ENCODE results near the gene GINS1.

Gene GINS1

GRCh38 chr20:25485872-25486271, 78.4 kb downstream of the GINS1 start:
- H3K4me3 ChIP-seq (ENCODE audit: low read depth in 1 of 2, low read length in 1 of 2): no peak overlapping the region
- H3K36me3 ChIP-seq: no peaks in the 10 kb centered on the region
- H3K27ac ChIP-seq: no peak overlapping the region
- TF ChIP-seq CTCF (IDR thresholded peaks at IDR 0.05): no peak
- peaks cover 33% of the 10 kb centered on the region for H3K27me3 ChIP-seq
- H3K9me3 ChIP-seq: no peaks in the 10 kb centered on the region
- no peaks in the 10 kb centered on the region for H3K4me1 ChIP-seq (ENCODE audit: control insufficient read depth in 1 of 2, insufficient read depth in 1 of 2, low read depth in 1 of 2, low read length in 1 of 2)

- Histone ChIP-seq H3K36me3 (no peaks in the 10 kb centered on the region), H3K9me3 (no peaks in the 10 kb centered on the region), H3K4me3 (ENCODE audit: low read depth in 1 of 2, low read length in 1 of 2) (no peak overlapping the region), H3K4me1 (ENCODE audit: control insufficient read depth in 1 of 2, insufficient read depth in 1 of 2, low read depth in 1 of 2, low read length in 1 of 2) (no peaks in the 10 kb centered on the region), H3K27me3 (peaks cover 33% of the 10 kb centered on the region), H3K27ac (no peak overlapping the region)
- no peak for TF ChIP-seq CTCF (IDR thresholded peaks at IDR 0.05)
Observed at GRCh38 chr20:25486377-25486776, 78.9 kb downstream of the GINS1 start.

GRCh38 chr20:25487306-25487705, 79.8 kb downstream of the GINS1 start:
- Histone ChIP-seq H3K27me3 (peaks cover 33% of the 10 kb centered on the region), H3K27ac (no peak overlapping the region), H3K9me3 (no peaks in the 10 kb centered on the region), H3K36me3 (no peaks in the 10 kb centered on the region), H3K4me1 (ENCODE audit: control insufficient read depth in 1 of 2, insufficient read depth in 1 of 2, low read depth in 1 of 2, low read length in 1 of 2) (no peaks in the 10 kb centered on the region), H3K4me3 (ENCODE audit: low read depth in 1 of 2, low read length in 1 of 2) (no peak overlapping the region)
- no peak for TF ChIP-seq CTCF (IDR thresholded peaks at IDR 0.05)

- Histone ChIP-seq H3K4me3 (ENCODE audit: low read depth in 1 of 2, low read length in 1 of 2) (no peak overlapping the region), H3K4me1 (ENCODE audit: control insufficient read depth in 1 of 2, insufficient read depth in 1 of 2, low read depth in 1 of 2, low read length in 1 of 2) (no peaks in the 10 kb centered on the region), H3K27me3 (peaks cover 33% of the 10 kb centered on the region), H3K9me3 (no peaks in the 10 kb centered on the region), H3K36me3 (no peaks in the 10 kb centered on the region), H3K27ac (no peak overlapping the region)
- no peak for TF ChIP-seq CTCF (IDR thresholded peaks at IDR 0.05)
Observed at GRCh38 chr20:25487975-25488374, 80.5 kb downstream of the GINS1 start.

- Histone ChIP-seq H3K4me3 (ENCODE audit: low read depth in 1 of 2, low read length in 1 of 2) (no peak overlapping the region), H3K27ac (no peak overlapping the region), H3K9me3 (no peaks in the 10 kb centered on the region), H3K36me3 (no peaks in the 10 kb centered on the region), H3K4me1 (ENCODE audit: control insufficient read depth in 1 of 2, insufficient read depth in 1 of 2, low read depth in 1 of 2, low read length in 1 of 2) (no peaks in the 10 kb centered on the region), H3K27me3 (peaks cover 30% of the 10 kb centered on the region)
- TF ChIP-seq CTCF (IDR thresholded peaks at IDR 0.05): no peak
Observed at GRCh38 chr20:25489221-25489871, 81.9 kb downstream of the GINS1 start.
